Loucy (cell line): Measurements from ENCODE around the gene RNASE7.

ENCODE experiments used
- H2AFZ ChIP-seq: fragments of 200-600 bp; sonication (generic); 2 replicates; pipeline ENCODE4 v1.6.0; 2016; ENCODE audit warnings: antibody characterized with exemption, mild to moderate bottlenecking, low read length, moderate library complexity
- H3F3A ChIP-seq: fragments of 200-600 bp; 2 replicates; pipeline ENCODE4 v1.6.0; 2016; ENCODE audit warnings: antibody characterized with exemption, low read depth, mild to moderate bottlenecking
- H3K27me3 ChIP-seq: fragments of 200-600 bp; sonication (generic); 2 replicates; pipeline ENCODE4 v1.6.1; 2014; ENCODE audit warnings: low read length, mild to moderate bottlenecking; ENCODE audit not compliant: insufficient read depth, poor library complexity, severe bottlenecking
- H3K36me3 ChIP-seq: fragments of 200-600 bp; sonication (generic); 2 replicates; pipeline ENCODE4 v1.6.1; 2016; ENCODE audit warnings: low read length; ENCODE audit not compliant: insufficient read depth
- H3K4me1 ChIP-seq: fragments of 200-600 bp; sonication (generic); 2 replicates; pipeline ENCODE4 v1.5.1; 2014; ENCODE audit warnings: low read length, mild to moderate bottlenecking; ENCODE audit not compliant: insufficient read depth, poor library complexity, severe bottlenecking
- H3K4me2 ChIP-seq: fragments of 200-600 bp; sonication (generic); 2 replicates; pipeline ENCODE4 v1.6.0; 2014; ENCODE audit warnings: antibody characterized with exemption, low read length, low read depth, mild to moderate bottlenecking; ENCODE audit not compliant: poor library complexity, severe bottlenecking
- H3K4me3 ChIP-seq: fragments of 200-600 bp; sonication (generic); 2 replicates; pipeline ENCODE4 v1.5.1; 2014; ENCODE audit warnings: low read length, mild to moderate bottlenecking, mixed read lengths; ENCODE audit not compliant: poor library complexity, severe bottlenecking
- H3K79me2 ChIP-seq: fragments of 200-600 bp; sonication (generic); 2 replicates; pipeline ENCODE4 v1.6.1; 2014; ENCODE audit warnings: low read length; ENCODE audit not compliant: insufficient read depth
- H3K9ac ChIP-seq: fragments of 200-600 bp; sonication (generic); 2 replicates; pipeline ENCODE4 v1.6.0; 2014; ENCODE audit warnings: mild to moderate bottlenecking, low read depth, low read length, moderate library complexity; ENCODE audit not compliant: poor library complexity, severe bottlenecking
- H3K9me2 ChIP-seq: fragments of 200-600 bp; sonication (generic); replicated peaks from 2 replicates; pipeline ENCODE4 v1.6.1; 2016; ENCODE audit warnings: low read depth, low read length, mixed read lengths
- H3K9me3 ChIP-seq: fragments of 200-600 bp; sonication (generic); 2 replicates; pipeline ENCODE4 v1.6.1; 2014; ENCODE audit warnings: mild to moderate bottlenecking, antibody characterized with exemption, low read length, low read depth; ENCODE audit not compliant: insufficient read depth
- H4K20me1 ChIP-seq: fragments of 200-600 bp; sonication (generic); 2 replicates; pipeline ENCODE4 v1.6.0; 2014; ENCODE audit warnings: antibody characterized with exemption, low read length, mild to moderate bottlenecking; ENCODE audit not compliant: insufficient read depth, poor library complexity, severe bottlenecking
- EZH2phosphoT487 ChIP-seq: fragments of 200-600 bp; IDR thresholded peaks from 2 replicates; pipeline ENCODE4 v1.6.1; 2018; ENCODE audit warnings: antibody characterized with exemption, mild to moderate bottlenecking, moderate library complexity, borderline replicate concordance
- TF ChIP-seq, protein P1 (sequence below): fragments of 200-600 bp; sonication (generic); conservative IDR thresholded peaks from 2 replicates; pipeline ENCODE4 v1.5.1; 2014; ENCODE audit warnings: mild to moderate bottlenecking, antibody characterized with exemption, low read length

RNASE7 gene

DNA sequence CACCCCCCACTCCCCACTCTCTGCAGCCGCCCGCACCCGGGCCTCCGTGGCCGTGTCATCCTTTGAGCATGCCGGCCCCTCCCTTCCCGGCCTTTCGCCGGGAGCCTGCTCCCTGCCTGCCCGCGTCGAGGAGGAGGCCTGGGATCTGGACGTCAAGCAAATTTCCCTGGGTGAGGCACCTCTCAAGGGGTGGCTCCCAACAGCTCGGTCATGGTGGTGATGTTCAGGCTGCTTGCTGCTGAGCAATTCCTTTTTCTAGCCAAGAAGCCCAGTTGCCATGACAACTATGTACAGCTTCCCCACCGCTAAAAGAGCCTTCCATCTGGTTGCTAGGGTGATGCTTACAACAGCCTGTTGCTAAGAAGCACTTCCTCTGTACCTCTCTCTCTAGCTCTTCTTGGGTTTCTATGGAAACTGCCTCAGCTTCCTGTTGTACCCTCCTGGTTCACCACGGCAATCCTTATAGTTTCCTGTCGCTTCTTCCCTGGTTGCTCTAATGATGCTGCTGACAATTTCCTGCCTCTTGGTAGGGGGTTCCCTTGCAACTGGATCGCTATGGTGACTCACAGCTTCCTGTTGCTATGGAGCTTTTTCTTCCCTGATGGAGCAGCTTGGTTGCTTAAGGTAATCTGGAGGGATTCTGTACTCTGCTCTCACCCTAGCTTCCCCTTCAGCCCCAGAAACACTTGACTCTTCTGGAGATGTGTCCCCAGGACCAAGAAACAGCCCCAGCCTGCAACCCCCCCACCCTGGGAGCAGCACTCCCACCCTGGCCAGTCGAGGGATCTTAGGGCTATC is 45.3 kb downstream of the RNASE7 start:
- Histone ChIP-seq H3K4me2 (peak overlapping the region; percentile 40), H3K27me3 (no peaks in the 10 kb centered on the region), H3K36me3 (no peaks in the 10 kb centered on the region; the same call in 1 of the 2 replicates), H3K4me1 (peaks cover 7% of the 10 kb centered on the region), H4K20me1 (peaks cover 3% of the 10 kb centered on the region), H3K9me3 (no peaks in the 10 kb centered on the region), H3K79me2 (no peaks in the 10 kb centered on the region), H3K9ac (no peak overlapping the region), H3K4me3 (no peak overlapping the region), H3K9me2 (no peaks in the 10 kb centered on the region), H2AFZ (no peak overlapping the region), H3F3A (no peaks in the 10 kb centered on the region; the same call in 1 of the 2 replicates)
- TF ChIP-seq, protein P1, sequence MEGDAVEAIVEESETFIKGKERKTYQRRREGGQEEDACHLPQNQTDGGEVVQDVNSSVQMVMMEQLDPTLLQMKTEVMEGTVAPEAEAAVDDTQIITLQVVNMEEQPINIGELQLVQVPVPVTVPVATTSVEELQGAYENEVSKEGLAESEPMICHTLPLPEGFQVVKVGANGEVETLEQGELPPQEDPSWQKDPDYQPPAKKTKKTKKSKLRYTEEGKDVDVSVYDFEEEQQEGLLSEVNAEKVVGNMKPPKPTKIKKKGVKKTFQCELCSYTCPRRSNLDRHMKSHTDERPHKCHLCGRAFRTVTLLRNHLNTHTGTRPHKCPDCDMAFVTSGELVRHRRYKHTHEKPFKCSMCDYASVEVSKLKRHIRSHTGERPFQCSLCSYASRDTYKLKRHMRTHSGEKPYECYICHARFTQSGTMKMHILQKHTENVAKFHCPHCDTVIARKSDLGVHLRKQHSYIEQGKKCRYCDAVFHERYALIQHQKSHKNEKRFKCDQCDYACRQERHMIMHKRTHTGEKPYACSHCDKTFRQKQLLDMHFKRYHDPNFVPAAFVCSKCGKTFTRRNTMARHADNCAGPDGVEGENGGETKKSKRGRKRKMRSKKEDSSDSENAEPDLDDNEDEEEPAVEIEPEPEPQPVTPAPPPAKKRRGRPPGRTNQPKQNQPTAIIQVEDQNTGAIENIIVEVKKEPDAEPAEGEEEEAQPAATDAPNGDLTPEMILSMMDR = no peak
- no peak for TF ChIP-seq EZH2phosphoT487

DNA sequence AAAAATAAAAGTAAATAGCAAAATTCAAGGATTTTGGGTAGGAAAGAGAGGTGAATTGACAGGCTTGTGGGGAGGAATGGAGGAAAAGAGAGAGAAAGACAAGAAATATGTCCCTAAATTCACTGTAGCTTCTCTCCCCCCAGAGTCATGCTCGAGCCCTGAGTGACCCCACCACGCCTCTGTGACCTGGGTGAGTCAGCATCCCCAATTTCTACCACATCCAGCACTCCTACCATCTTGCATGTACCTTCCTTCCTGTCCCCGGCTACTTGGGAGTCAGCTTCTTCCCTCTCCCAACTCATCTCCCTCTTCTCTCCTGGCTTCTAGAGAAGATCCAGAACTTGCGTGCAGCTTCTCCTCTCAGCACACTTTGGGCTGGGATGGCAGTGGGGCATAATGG is 46.5 kb downstream of the RNASE7 start:
- Histone ChIP-seq H3K27me3 (no peaks in the 10 kb centered on the region), H3K4me2 (no peak overlapping the region), H3K9me2 (no peaks in the 10 kb centered on the region), H3K79me2 (no peaks in the 10 kb centered on the region; the same call in 1 of the 2 replicates), H3K4me3 (no peak overlapping the region), H3K36me3 (no peaks in the 10 kb centered on the region; the same call in 1 of the 2 replicates), H3K9ac (no peak overlapping the region), H4K20me1 (peaks cover 3% of the 10 kb centered on the region), H3K4me1 (peaks cover 7% of the 10 kb centered on the region), H3F3A (no peaks in the 10 kb centered on the region; the same call in 1 of the 2 replicates), H3K9me3 (no peaks in the 10 kb centered on the region), H2AFZ (no peak overlapping the region)
- no peak for TF ChIP-seq EZH2phosphoT487
- TF ChIP-seq, protein P1 = no peak

DNA sequence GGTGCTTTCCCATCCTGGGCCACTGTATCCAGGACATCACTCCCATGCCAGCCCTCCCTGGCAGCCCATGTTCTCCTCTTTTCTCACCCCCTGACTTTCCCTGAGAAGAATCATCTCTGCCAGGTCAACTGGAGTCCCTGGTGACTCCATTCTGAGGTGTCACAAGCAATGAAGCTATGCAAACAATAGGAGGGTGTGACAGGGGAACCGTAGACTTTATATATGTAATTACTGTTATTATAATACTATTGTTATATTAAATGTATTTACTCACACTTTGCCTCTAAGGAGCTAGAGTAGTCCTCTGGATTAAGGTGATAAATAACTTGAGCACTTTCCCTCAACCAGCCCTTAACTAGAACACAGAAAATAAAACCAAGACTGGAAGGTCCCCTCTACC is 47.1 kb downstream of the RNASE7 start:
- Histone ChIP-seq H4K20me1 (peaks cover 3% of the 10 kb centered on the region), H3K9me3 (no peaks in the 10 kb centered on the region), H3K4me3 (no peak overlapping the region), H3K79me2 (no peaks in the 10 kb centered on the region; the same call in 1 of the 2 replicates), H3K4me2 (no peak overlapping the region), H2AFZ (no peak overlapping the region), H3K4me1 (peaks cover 10% of the 10 kb centered on the region), H3K9ac (no peak overlapping the region), H3K9me2 (no peaks in the 10 kb centered on the region), H3K27me3 (no peaks in the 10 kb centered on the region), H3K36me3 (no peaks in the 10 kb centered on the region; the same call in 1 of the 2 replicates), H3F3A (no peaks in the 10 kb centered on the region; the same call in 1 of the 2 replicates)
- TF ChIP-seq, protein P1 = no peak
- TF ChIP-seq EZH2phosphoT487 = no peak
